ENCODE results near the gene ETV3L.

ETV3L gene

GRCh38 chr1:157050836-157051235 lies 48.8 kb downstream of the ETV3L start:
- no peak overlapping the region for H2BK120ac ChIP-seq (ENCODE audit: low read depth, low read length)
- no peak overlapping the region for H4K8ac ChIP-seq (ENCODE audit: low read depth, low read length)
- H3K23ac ChIP-seq (ENCODE audit: low read depth, low read length, poor library complexity): no peak overlapping the region
- H3K4ac ChIP-seq (ENCODE audit: low read length): no peak overlapping the region
- no peak overlapping the region for H2BK15ac ChIP-seq (ENCODE audit: low read length)
- H3K9me3 ChIP-seq (replicated peaks in 1 of 2; ENCODE audit: control insufficient read depth in 2 of 2, insufficient read depth in 1 of 2, low read depth in 1 of 2, low read length in 2 of 2): peaks cover 2 to 4% of the 10 kb centered on the region in 2 donors
- no peak for DNase-seq (ENCODE audit: low spot score)
- H2BK5ac ChIP-seq (ENCODE audit: low read length): no peak overlapping the region
- whole genome bisulfite sequencing, 2 donors (ENCODE audit: extremely low coverage in 2 of 2, insufficient read length in 2 of 2, insufficient replicate concordance in 1 of 2): no CpG with 5 or more reads among the region's 2 CpGs
- H3K36me3 ChIP-seq (replicated peaks in 1 of 2; ENCODE audit: control insufficient read depth in 2 of 2, insufficient read depth in 2 of 2, low read length in 2 of 2): no peaks in the 10 kb centered on the region
- no peak overlapping the region for H3K18ac ChIP-seq (ENCODE audit: low read length)
- H3K14ac ChIP-seq (ENCODE audit: low read length): no peak overlapping the region
- H3K27me3 ChIP-seq (ENCODE audit: control insufficient read depth in 3 of 3, insufficient read depth in 3 of 3, low read depth in 1 of 3, low read length in 3 of 3): peaks cover 0 to 17% (median 0%) of the 10 kb centered on the region in 3 experiments
- H3K9ac ChIP-seq (ENCODE audit: low read depth, low read length, poor library complexity): no peak overlapping the region
- H2AK5ac ChIP-seq (ENCODE audit: low read depth, low read length): no peak overlapping the region
- no peaks in the 10 kb centered on the region for H3K79me1 ChIP-seq (ENCODE audit: low read depth, low read length)
- H3K4me1 ChIP-seq (ENCODE audit: control insufficient read depth in 2 of 2, insufficient read depth in 1 of 2, low read depth in 1 of 2, low read length in 2 of 2): no peaks in the 10 kb centered on the region
- no peak overlapping the region for H4K91ac ChIP-seq (ENCODE audit: low read depth, low read length, poor library complexity)
- H2BK12ac ChIP-seq (ENCODE audit: low read length): no peak overlapping the region
- H3K27ac ChIP-seq (replicated peaks; ENCODE audit: low read length): no peak overlapping the region
- no peak overlapping the region for H2AFZ ChIP-seq (ENCODE audit: low read length)
- H3K4me3 ChIP-seq (ENCODE audit: low read length in 2 of 2): no peak overlapping the region
- H3K4me2 ChIP-seq (ENCODE audit: insufficient read depth, low read length, poor library complexity, severe bottlenecking): no peak overlapping the region

GRCh38 chr1:157047062-157047410 lies 52.6 kb downstream of the ETV3L start:
- peaks cover 2 to 3% of the 10 kb centered on the region in 2 donors for H3K9me3 ChIP-seq (replicated peaks in 1 of 2; ENCODE audit: control insufficient read depth in 2 of 2, insufficient read depth in 1 of 2, low read depth in 1 of 2, low read length in 2 of 2)
- no peak overlapping the region for H3K9ac ChIP-seq (ENCODE audit: low read depth, low read length, poor library complexity)
- no peak overlapping the region for H3K4me2 ChIP-seq (ENCODE audit: insufficient read depth, low read length, poor library complexity, severe bottlenecking)
- H3K4ac ChIP-seq (ENCODE audit: low read length): no peak overlapping the region
- H2BK5ac ChIP-seq (ENCODE audit: low read length): no peak overlapping the region
- no peak overlapping the region for H2AK5ac ChIP-seq (ENCODE audit: low read depth, low read length)
- H3K4me1 ChIP-seq (ENCODE audit: control insufficient read depth in 2 of 2, insufficient read depth in 1 of 2, low read depth in 1 of 2, low read length in 2 of 2): peaks cover 11 to 13% of the 10 kb centered on the region in 2 donors
- H4K91ac ChIP-seq (ENCODE audit: low read depth, low read length, poor library complexity): no peak overlapping the region
- no peak overlapping the region for H3K27ac ChIP-seq (replicated peaks; ENCODE audit: low read length)
- no peak for DNase-seq (ENCODE audit: low spot score)
- no peak overlapping the region for H3K14ac ChIP-seq (ENCODE audit: low read length)
- no peak overlapping the region for H3K4me3 ChIP-seq (ENCODE audit: low read length in 2 of 2)
- H3K23ac ChIP-seq (ENCODE audit: low read depth, low read length, poor library complexity): no peak overlapping the region
- peaks cover 2% of the 10 kb centered on the region for H3K79me1 ChIP-seq (ENCODE audit: low read depth, low read length)
- no peak overlapping the region for H4K8ac ChIP-seq (ENCODE audit: low read depth, low read length)
- no peak overlapping the region for H3K18ac ChIP-seq (ENCODE audit: low read length)
- H3K27me3 ChIP-seq (ENCODE audit: control insufficient read depth in 3 of 3, insufficient read depth in 3 of 3, low read depth in 1 of 3, low read length in 3 of 3): peaks cover 0 to 15% (median 0%) of the 10 kb centered on the region in 3 experiments
- H2BK120ac ChIP-seq (ENCODE audit: low read depth, low read length): no peak overlapping the region
- H2BK15ac ChIP-seq (ENCODE audit: low read length): no peak overlapping the region
- H2BK12ac ChIP-seq (ENCODE audit: low read length): no peak overlapping the region
- H2AFZ ChIP-seq (ENCODE audit: low read length): no peak overlapping the region
- no CpG with 5 or more reads among the region's 2 CpGs for WGBS, 2 donors (ENCODE audit: extremely low coverage in 2 of 2, insufficient read length in 2 of 2, insufficient replicate concordance in 1 of 2)
- H3K36me3 ChIP-seq (replicated peaks in 1 of 2; ENCODE audit: control insufficient read depth in 2 of 2, insufficient read depth in 2 of 2, low read length in 2 of 2): peaks cover 0 to 9% of the 10 kb centered on the region in 2 donors

GRCh38 chr1:157045250-157046218 lies 54.1 kb downstream of the ETV3L start, which contains the start of gene ARHGEF11:
Gene ARHGEF11, minus strand, starts transcription at chr1:157045742. Its CDS starts 1,412 bp downstream, at chr1:157044330.
- H3K18ac ChIP-seq (ENCODE audit: low read length): peak within 1 kb of the TSS; percentile 97
- peak within 1 kb of the TSS; percentile 49 for H2BK5ac ChIP-seq (ENCODE audit: low read length)
- WGBS, 2 donors (ENCODE audit: extremely low coverage in 2 of 2, insufficient read length in 2 of 2, insufficient replicate concordance in 1 of 2): no CpG with 5 or more reads among the region's 120 CpGs
- H3K79me1 ChIP-seq (ENCODE audit: low read depth, low read length): peaks cover 2% of the 10 kb centered on the region
- no peak within 1 kb of the TSS for H4K91ac ChIP-seq (ENCODE audit: low read depth, low read length, poor library complexity)
- no peak within 1 kb of the TSS for H2BK12ac ChIP-seq (ENCODE audit: low read length)
- peak within 1 kb of the TSS; percentile 89 for H3K9ac ChIP-seq (ENCODE audit: low read depth, low read length, poor library complexity)
- no peak within 1 kb of the TSS for H3K4ac ChIP-seq (ENCODE audit: low read length)
- DNase-seq (ENCODE audit: low spot score): peak; percentile 92
- peak within 1 kb of the TSS; percentile 13 for H2BK120ac ChIP-seq (ENCODE audit: low read depth, low read length)
- no peak within 1 kb of the TSS for H2BK15ac ChIP-seq (ENCODE audit: low read length)
- peak within 1 kb of the TSS; percentile 62 for H3K23ac ChIP-seq (ENCODE audit: low read depth, low read length, poor library complexity)
- H3K4me3 ChIP-seq (ENCODE audit: low read length in 2 of 2): peak within 1 kb of the TSS; percentile 82 to 90
- peaks cover 0 to 13% of the 10 kb centered on the region in 2 donors for H3K36me3 ChIP-seq (replicated peaks in 1 of 2; ENCODE audit: control insufficient read depth in 2 of 2, insufficient read depth in 2 of 2, low read length in 2 of 2)
- H3K27me3 ChIP-seq (ENCODE audit: control insufficient read depth in 3 of 3, insufficient read depth in 3 of 3, low read depth in 1 of 3, low read length in 3 of 3): peaks cover 0 to 9% (median 0%) of the 10 kb centered on the region in 3 experiments
- H2AK5ac ChIP-seq (ENCODE audit: low read depth, low read length): peak within 1 kb of the TSS; percentile 30
- no peak within 1 kb of the TSS for H4K8ac ChIP-seq (ENCODE audit: low read depth, low read length)
- no peaks in the 10 kb centered on the region for H3K9me3 ChIP-seq (replicated peaks in 1 of 2; ENCODE audit: control insufficient read depth in 2 of 2, insufficient read depth in 1 of 2, low read depth in 1 of 2, low read length in 2 of 2)
- H3K4me1 ChIP-seq (ENCODE audit: control insufficient read depth in 2 of 2, insufficient read depth in 1 of 2, low read depth in 1 of 2, low read length in 2 of 2): peaks cover 11 to 13% of the 10 kb centered on the region in 2 donors
- H3K14ac ChIP-seq (ENCODE audit: low read length): peak within 1 kb of the TSS; percentile 33
- H3K27ac ChIP-seq (replicated peaks; ENCODE audit: low read length): peak within 1 kb of the TSS; percentile 85
- H2AFZ ChIP-seq (ENCODE audit: low read length): peak within 1 kb of the TSS; percentile 96
- H3K4me2 ChIP-seq (ENCODE audit: insufficient read depth, low read length, poor library complexity, severe bottlenecking): peak within 1 kb of the TSS; percentile 79

- Histone ChIP-seq H3K9me3 (replicated peaks in 1 of 2; ENCODE audit: control insufficient read depth in 2 of 2, insufficient read depth in 1 of 2, low read depth in 1 of 2, low read length in 2 of 2) (no peaks in the 10 kb centered on the region), H2BK15ac (ENCODE audit: low read length) (no peak overlapping the region), H3K9ac (ENCODE audit: low read depth, low read length, poor library complexity) (no peak overlapping the region), H3K4ac (ENCODE audit: low read length) (no peak overlapping the region), H2BK5ac (ENCODE audit: low read length) (no peak overlapping the region), H4K91ac (ENCODE audit: low read depth, low read length, poor library complexity) (no peak overlapping the region), H4K8ac (ENCODE audit: low read depth, low read length) (no peak overlapping the region), H3K79me1 (ENCODE audit: low read depth, low read length) (peaks cover 2% of the 10 kb centered on the region), H3K36me3 (replicated peaks in 1 of 2; ENCODE audit: control insufficient read depth in 2 of 2, insufficient read depth in 2 of 2, low read length in 2 of 2) (peaks cover 0 to 13% of the 10 kb centered on the region in 2 donors), H3K27me3 (ENCODE audit: control insufficient read depth in 3 of 3, insufficient read depth in 3 of 3, low read depth in 1 of 3, low read length in 3 of 3) (no peaks in the 10 kb centered on the region), H3K4me3 (ENCODE audit: low read length in 2 of 2) (peak overlapping the region in 1 of 2 donors; percentile 82), H3K18ac (ENCODE audit: low read length) (no peak overlapping the region), H2BK12ac (ENCODE audit: low read length) (no peak overlapping the region), H2BK120ac (ENCODE audit: low read depth, low read length) (no peak overlapping the region), H3K4me2 (ENCODE audit: insufficient read depth, low read length, poor library complexity, severe bottlenecking) (peak overlapping the region; percentile 41), H3K4me1 (ENCODE audit: control insufficient read depth in 2 of 2, insufficient read depth in 1 of 2, low read depth in 1 of 2, low read length in 2 of 2) (peaks cover 11 to 14% of the 10 kb centered on the region in 2 donors), H2AFZ (ENCODE audit: low read length) (no peak overlapping the region), H3K27ac (replicated peaks; ENCODE audit: low read length) (no peak overlapping the region), H3K14ac (ENCODE audit: low read length) (no peak overlapping the region), H2AK5ac (ENCODE audit: low read depth, low read length) (no peak overlapping the region), H3K23ac (ENCODE audit: low read depth, low read length, poor library complexity) (no peak overlapping the region)
- WGBS, 2 donors (ENCODE audit: extremely low coverage in 2 of 2, insufficient read length in 2 of 2, insufficient replicate concordance in 1 of 2): no CpG with 5 or more reads among the region's 6 CpGs
- no peak for DNase-seq (ENCODE audit: low spot score)
These were observed 55.3 kb downstream of the ETV3L start for GRCh38 chr1:157044326-157044725.

Data from neuronal stem cell (in vitro differentiated cells).